ENCODE measurements around the gene KIAA1549.
A peak's percentile ranks its signal among the peaks of the same experiment; 100 is the strongest.

The KIAA1549 gene

GRCh38 chr7:138880881-138881578, 100.2 kb downstream of the KIAA1549 start:
- no peak for DNase-seq

- no peak for DNase-seq
Observed at GRCh38 chr7:138879356-138879755, 101.8 kb downstream of the KIAA1549 start.

GRCh38 chr7:138878856-138879255, 102.3 kb downstream of the KIAA1549 start:
- DNase-seq: no peak

GRCh38 chr7:138878051-138878450, 103.1 kb downstream of the KIAA1549 start:
- no peak for DNase-seq

GRCh38 chr7:138876326-138876725, 104.9 kb downstream of the KIAA1549 start:
- DNase-seq: no peak

GRCh38 chr7:138875794-138876193, 105.4 kb downstream of the KIAA1549 start:
- no peak for DNase-seq

- no peak for DNase-seq
Observed at GRCh38 chr7:138873220-138873892, 107.8 kb downstream of the KIAA1549 start.

GRCh38 chr7:138872576-138872975, 108.6 kb downstream of the KIAA1549 start:
- DNase-seq: no peak

GRCh38 chr7:138871814-138872090, 109.4 kb downstream of the KIAA1549 start:
- DNase-seq: no peak

- no peak for DNase-seq
Observed at GRCh38 chr7:138871065-138871813, 110.0 kb downstream of the KIAA1549 start.

- DNase-seq: no peak
Observed at GRCh38 chr7:138869353-138869752, 111.8 kb downstream of the KIAA1549 start.

- no peak for DNase-seq
Observed at GRCh38 chr7:138868711-138869110, 112.5 kb downstream of the KIAA1549 start.

- DNase-seq: no peak
Observed at GRCh38 chr7:138867744-138868143, 113.4 kb downstream of the KIAA1549 start.

- DNase-seq: no peak
Observed at GRCh38 chr7:138866353-138866752, 114.8 kb downstream of the KIAA1549 start.

- peak; percentile 34 for DNase-seq
Observed at GRCh38 chr7:138865843-138866242, 115.3 kb downstream of the KIAA1549 start.

GRCh38 chr7:138864667-138865066, 116.5 kb downstream of the KIAA1549 start:
- DNase-seq: no peak

- no peak for DNase-seq
Observed at GRCh38 chr7:138863931-138864330, 117.3 kb downstream of the KIAA1549 start.

- no peak for DNase-seq
Observed at GRCh38 chr7:138861051-138861450, 120.1 kb downstream of the KIAA1549 start.

GRCh38 chr7:138857728-138858127, 123.5 kb downstream of the KIAA1549 start:
- no peak for DNase-seq

- DNase-seq: no peak
Observed at GRCh38 chr7:138854115-138854645, 127.0 kb downstream of the KIAA1549 start.

GRCh38 chr7:138853448-138853847, 127.7 kb downstream of the KIAA1549 start:
- DNase-seq: no peak

- DNase-seq: no peak
Observed at GRCh38 chr7:138852469-138852868, 128.7 kb downstream of the KIAA1549 start.

GRCh38 chr7:138849701-138850100, 131.5 kb downstream of the KIAA1549 start:
- DNase-seq: no peak
